A673 (cell line): ENCODE results near the gene EDIL3. TPM values are rescaled to one million over a fixed set of nuclear protein-coding genes. Genes with fewer than 3 reads are reported as not detected.

Source experiments
- BruUV-seq: library from RNA; stranded (reverse); fragments of 400-500 nt; replicated peaks from 2 replicates; lab custom pipeline; 2021; lab: Mats Ljungman, UMichigan
- CTCF ChIA-PET: fragments of 300-600 bp; sonication (Branson Sonifier 250); formaldehyde crosslinking; loops from one replicate; lab custom pipeline; 2022; ENCODE audit warnings: antibody characterized with exemption; lab: Charles Lee
- POLR2A ChIA-PET: fragments of 300-600 bp; sonication (Branson Sonifier 250); formaldehyde crosslinking; loops from one replicate; lab custom pipeline; 2022; ENCODE audit warnings: antibody characterized with exemption; ENCODE audit not compliant: low non-redundant PET; lab: Charles Lee
- DNase-seq: peaks from one replicate; pipeline ENCODE4 v3.0.0-alpha.2; 2015; ENCODE audit warnings: low spot score
- H3K27ac ChIP-seq: fragments of 200-600 bp; sonication (generic); 2 replicates; pipeline ENCODE4 v1.5.1; 2016; ENCODE audit warnings: mixed run types, low read depth, mild to moderate bottlenecking, mixed read lengths, antibody characterized with exemption, low read length; ENCODE audit not compliant: poor library complexity, severe bottlenecking
- H3K27me3 ChIP-seq: fragments of 200-600 bp; sonication (generic); replicated peaks from 2 replicates; pipeline ENCODE4 v1.6.1; 2017; ENCODE audit warnings: mixed run types, low read depth, mild to moderate bottlenecking, mixed read lengths, antibody characterized with exemption, low read length; ENCODE audit not compliant: insufficient read depth, poor library complexity
- H3K36me3 ChIP-seq: fragments of 200-600 bp; sonication (generic); 2 replicates; pipeline ENCODE4 v1.6.1; 2016; ENCODE audit warnings: mixed run types, mild to moderate bottlenecking, mixed read lengths, antibody characterized with exemption, low read length; ENCODE audit not compliant: insufficient read depth, poor library complexity, severe bottlenecking
- H3K4me1 ChIP-seq: fragments of 200-600 bp; sonication (generic); 2 replicates; pipeline ENCODE4 v1.6.1; 2017; ENCODE audit warnings: mixed run types, mild to moderate bottlenecking, mixed read lengths, antibody characterized with exemption, low read length; ENCODE audit not compliant: insufficient read depth, poor library complexity, severe bottlenecking
- H3K4me3 ChIP-seq: fragments of 200-600 bp; sonication (generic); 2 replicates; pipeline ENCODE4 v1.5.1; 2016; ENCODE audit warnings: low read depth, mixed run types, mild to moderate bottlenecking, mixed read lengths, low read length; ENCODE audit not compliant: poor library complexity, severe bottlenecking
- H3K9me3 ChIP-seq: fragments of 200-600 bp; sonication (generic); 2 replicates; pipeline ENCODE4 v1.6.1; 2016; ENCODE audit warnings: mixed run types, low read depth, mild to moderate bottlenecking, mixed read lengths, antibody characterized with exemption, low read length; ENCODE audit not compliant: poor library complexity, severe bottlenecking
- EZH2 ChIP-seq: fragments of 200-600 bp; sonication (generic); IDR thresholded peaks from 2 replicates; pipeline ENCODE4 v1.6.1; 2017; ENCODE audit warnings: borderline replicate concordance, low read depth, mild to moderate bottlenecking, mixed read lengths, antibody characterized with exemption, low read length; ENCODE audit not compliant: poor library complexity, severe bottlenecking
- intact Hi-C: fragments of 100-400 bp; cut with micrococcal nuclease; formaldehyde crosslinking; loops from one replicate; pipeline ENCODE4 v1.10.0; 2022; ENCODE audit not compliant: unreplicated experiment
- total RNA-seq: library from RNA; stranded (reverse); gene quantifications from 2 replicates; pipeline ENCODE4 v1.2.3, GENCODE V29; 2021
- TF ChIP-seq, protein P1 (sequence below): fragments of 300-800, 200-600 bp; sonication (generic); conservative IDR thresholded peaks from 2 replicates; pipeline ENCODE4 v1.5.1; 2017; ENCODE audit warnings: low read depth, mild to moderate bottlenecking, antibody characterized with exemption, low read length, moderate library complexity, mixed read lengths

EDIL3 gene
- total RNA-seq, 1 experiment from 2014 or later = 4.6 TPM

DNA sequence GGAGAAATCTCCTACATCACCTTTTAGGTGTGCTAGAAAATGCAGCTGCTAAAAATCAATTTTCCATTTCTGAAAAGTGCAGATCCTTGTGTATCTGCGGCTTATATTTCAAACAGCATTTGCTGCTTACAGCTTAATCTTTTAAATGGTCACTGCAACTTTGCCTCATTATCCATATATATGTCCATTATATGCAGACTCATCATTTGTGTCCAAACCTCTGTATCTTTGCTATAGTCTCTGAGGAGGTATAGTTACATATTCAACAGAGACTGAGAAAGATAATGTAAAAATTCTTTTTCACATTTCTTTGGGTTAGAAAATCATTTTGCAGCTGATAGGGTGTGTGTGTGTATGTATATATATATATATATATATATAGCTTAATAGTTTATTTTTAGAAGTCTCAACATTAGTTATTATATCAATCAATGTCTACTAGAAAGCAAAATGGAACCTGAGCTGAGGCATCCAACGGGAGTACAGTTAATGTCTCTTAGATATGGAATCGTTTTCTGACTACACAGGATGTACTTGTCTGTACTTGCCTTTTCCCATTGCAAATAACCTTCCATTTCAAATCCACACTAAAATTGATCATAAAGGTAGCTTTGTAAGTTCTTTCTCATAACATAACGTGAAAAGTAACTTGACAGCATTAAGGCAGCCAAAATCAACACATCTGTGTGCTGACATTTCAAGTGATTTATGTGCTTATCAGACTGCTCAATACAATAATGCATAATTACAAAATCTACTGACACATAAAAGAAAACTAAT lies 397.0 kb downstream of the EDIL3 start:
- no peak overlapping the region for H3K27ac ChIP-seq
- intact Hi-C loops = no loop called here
- ChIA-PET POLR2A (no interaction called here), CTCF (no interaction called here)
- H3K4me1 ChIP-seq = no peaks in the 10 kb centered on the region
- no TSS peak for BruUV-seq
- no peaks in the 10 kb centered on the region for H3K36me3 ChIP-seq
- DNase-seq = no peak
- no peak overlapping the region for H3K4me3 ChIP-seq
- TF ChIP-seq, protein P1, sequence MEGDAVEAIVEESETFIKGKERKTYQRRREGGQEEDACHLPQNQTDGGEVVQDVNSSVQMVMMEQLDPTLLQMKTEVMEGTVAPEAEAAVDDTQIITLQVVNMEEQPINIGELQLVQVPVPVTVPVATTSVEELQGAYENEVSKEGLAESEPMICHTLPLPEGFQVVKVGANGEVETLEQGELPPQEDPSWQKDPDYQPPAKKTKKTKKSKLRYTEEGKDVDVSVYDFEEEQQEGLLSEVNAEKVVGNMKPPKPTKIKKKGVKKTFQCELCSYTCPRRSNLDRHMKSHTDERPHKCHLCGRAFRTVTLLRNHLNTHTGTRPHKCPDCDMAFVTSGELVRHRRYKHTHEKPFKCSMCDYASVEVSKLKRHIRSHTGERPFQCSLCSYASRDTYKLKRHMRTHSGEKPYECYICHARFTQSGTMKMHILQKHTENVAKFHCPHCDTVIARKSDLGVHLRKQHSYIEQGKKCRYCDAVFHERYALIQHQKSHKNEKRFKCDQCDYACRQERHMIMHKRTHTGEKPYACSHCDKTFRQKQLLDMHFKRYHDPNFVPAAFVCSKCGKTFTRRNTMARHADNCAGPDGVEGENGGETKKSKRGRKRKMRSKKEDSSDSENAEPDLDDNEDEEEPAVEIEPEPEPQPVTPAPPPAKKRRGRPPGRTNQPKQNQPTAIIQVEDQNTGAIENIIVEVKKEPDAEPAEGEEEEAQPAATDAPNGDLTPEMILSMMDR = no peak
- TF ChIP-seq EZH2 = no peak
- no peaks in the 10 kb centered on the region for H3K27me3 ChIP-seq
- no peaks in the 10 kb centered on the region for H3K9me3 ChIP-seq

DNA sequence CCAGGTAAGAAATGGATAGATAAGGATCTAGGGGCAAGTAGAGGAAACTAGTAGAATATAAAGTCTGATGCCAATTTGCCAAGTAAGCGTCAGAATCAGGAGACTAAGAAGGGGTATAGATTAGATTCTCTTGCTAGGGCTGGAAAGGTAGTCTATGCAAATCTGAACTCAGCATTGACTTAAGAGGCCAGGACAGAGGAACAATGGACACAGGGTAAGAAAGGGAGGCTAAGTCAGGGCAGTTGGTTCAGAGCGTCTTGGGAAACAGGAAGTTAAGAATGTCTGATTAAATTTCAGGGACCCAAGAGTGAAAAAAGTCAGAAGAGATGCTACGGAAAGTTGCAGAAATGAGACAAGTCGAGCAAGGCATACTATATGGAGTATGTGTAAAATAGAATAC lies 400.8 kb downstream of the EDIL3 start:
- no peaks in the 10 kb centered on the region for H3K4me1 ChIP-seq
- H3K4me3 ChIP-seq = no peak overlapping the region
- H3K27ac ChIP-seq = no peak overlapping the region
- H3K27me3 ChIP-seq = no peaks in the 10 kb centered on the region
- DNase-seq = no peak
- POLR2A ChIA-PET = no interaction called here
- intact Hi-C loops = no loop called here
- BruUV-seq = no TSS peak
- H3K36me3 ChIP-seq = no peaks in the 10 kb centered on the region
- TF ChIP-seq, protein P1 = no peak
- no peak for TF ChIP-seq EZH2
- CTCF ChIA-PET = no interaction called here
- H3K9me3 ChIP-seq = no peaks in the 10 kb centered on the region

DNA sequence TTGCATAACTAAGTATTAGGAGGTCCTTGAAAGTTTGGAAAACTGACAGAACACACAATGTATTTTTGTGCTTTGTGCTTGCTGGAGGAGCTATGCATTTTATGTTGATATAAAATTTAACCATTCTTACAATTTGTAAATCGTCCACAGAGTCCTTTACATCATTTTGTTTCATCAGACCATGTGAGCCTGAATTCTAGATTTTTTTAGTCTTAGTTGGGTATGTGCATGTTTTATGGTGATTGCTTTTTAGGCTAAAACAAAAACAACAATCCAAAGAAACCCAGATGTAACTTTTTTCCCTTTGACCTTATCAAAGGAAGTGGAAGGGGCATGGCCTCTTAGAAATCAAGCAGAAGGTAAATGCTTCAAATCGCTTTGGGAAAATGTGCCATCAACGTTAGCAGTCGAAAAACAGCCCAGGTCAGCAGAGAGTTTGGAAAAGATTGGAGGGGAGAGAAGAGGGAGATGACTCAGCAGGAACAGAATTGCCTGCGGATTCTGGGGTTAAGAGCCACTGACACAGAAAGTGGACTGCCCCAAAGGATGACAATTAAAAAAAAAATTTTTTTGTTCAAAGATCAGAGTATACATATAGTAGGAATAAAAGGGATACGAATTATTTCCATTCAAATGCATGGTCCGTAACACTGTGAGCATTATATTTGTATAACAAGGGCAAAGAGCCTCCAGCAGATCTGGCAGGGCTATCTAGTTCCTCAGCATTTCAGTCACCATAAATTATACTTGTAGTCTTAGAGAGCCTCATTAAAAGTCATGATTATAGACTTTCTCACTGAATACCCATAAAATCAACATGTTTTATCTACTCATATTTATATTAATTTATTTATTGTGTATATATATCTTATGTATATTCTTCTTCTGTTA lies 410.5 kb downstream of the EDIL3 start:
- CTCF ChIA-PET = no interaction called here
- Histone ChIP-seq H3K9me3 (no peaks in the 10 kb centered on the region), H3K27ac (no peak overlapping the region), H3K27me3 (no peaks in the 10 kb centered on the region), H3K4me3 (no peak overlapping the region), H3K4me1 (no peaks in the 10 kb centered on the region), H3K36me3 (no peaks in the 10 kb centered on the region)
- TF ChIP-seq EZH2 = no peak
- TF ChIP-seq, protein P1 = no peak
- intact Hi-C loops = no loop called here
- no TSS peak for BruUV-seq
- POLR2A ChIA-PET = no interaction called here
- no peak for DNase-seq
